Mesenchymal stem cell (in vitro differentiated cells and primary cell): ENCODE measurements around the gene VPS54.

Experiments used
- DNase-seq: peaks from one replicate; pipeline ENCODE4 v3.0.0-alpha.2; 2013
- H2AFZ ChIP-seq: one replicate; pipeline ENCODE4 v1.6.1; 2013; ENCODE audit warnings: low read depth, mild to moderate bottlenecking, control low read depth, inconsistent platforms, low read length, moderate library complexity
- H2AK5ac ChIP-seq: 2 replicates; pipeline ENCODE4 v1.6.1; 2013; ENCODE audit warnings: low read length, moderate library complexity, mild to moderate bottlenecking, inconsistent platforms; ENCODE audit not compliant: severe bottlenecking
- H2BK120ac ChIP-seq: one replicate; pipeline ENCODE4 v1.6.1; 2013; ENCODE audit warnings: low read depth, mild to moderate bottlenecking, inconsistent platforms, low read length, moderate library complexity
- H2BK12ac ChIP-seq, 2 experiments: one replicate each; pipeline ENCODE4 v1.6.1; 2013; ENCODE audit warnings: inconsistent platforms in 2 of 2, low read length in 2 of 2, mild to moderate bottlenecking in 2 of 2, moderate library complexity in 2 of 2, control low read depth in 1 of 2
- H2BK15ac ChIP-seq: one replicate; pipeline ENCODE4 v1.6.1; 2013; ENCODE audit warnings: mild to moderate bottlenecking, low read depth, inconsistent platforms; ENCODE audit not compliant: poor library complexity, severe bottlenecking
- H2BK5ac ChIP-seq: 2 replicates; pipeline ENCODE4 v1.6.1; 2013; ENCODE audit warnings: low read depth, mild to moderate bottlenecking, low read length, control low read depth, inconsistent platforms; ENCODE audit not compliant: poor library complexity, severe bottlenecking
- H3K14ac ChIP-seq, 2 experiments: one replicate each; pipeline ENCODE4 v1.6.1; 2013; ENCODE audit warnings: inconsistent platforms in 2 of 2, low read length in 2 of 2, control low read depth in 1 of 2, mild to moderate bottlenecking in 1 of 2, moderate library complexity in 1 of 2
- H3K18ac ChIP-seq, 2 experiments: one replicate each; pipeline ENCODE4 v1.6.1; 2013; ENCODE audit warnings: inconsistent platforms in 2 of 2, low read length in 2 of 2, control low read depth in 1 of 2, low read depth in 1 of 2, mild to moderate bottlenecking in 1 of 2
- H3K23ac ChIP-seq, 2 experiments: one replicate each; pipeline ENCODE4 v1.6.1; 2013; ENCODE audit warnings: inconsistent platforms in 2 of 2, low read length in 2 of 2, mild to moderate bottlenecking in 2 of 2, moderate library complexity in 2 of 2, control low read depth in 1 of 2
- H3K27ac ChIP-seq: 2 replicates; pipeline ENCODE4 v1.5.1; 2013; ENCODE audit warnings: mild to moderate bottlenecking, moderate library complexity, low read length, control low read depth, inconsistent platforms; ENCODE audit not compliant: poor library complexity, severe bottlenecking
- H3K27me3 ChIP-seq, 2 experiments: 2 replicates each; pipeline versions ENCODE4 v1.6.1 to v1.7.0; 2013; ENCODE audit warnings: low read length in 2 of 2, mild to moderate bottlenecking in 2 of 2, moderate library complexity in 2 of 2, control low read depth in 1 of 2, inconsistent platforms in 1 of 2; ENCODE audit not compliant: control insufficient read depth in 1 of 2, insufficient read depth in 1 of 2
- H3K36me3 ChIP-seq, 2 experiments: 2 replicates each; pipeline versions ENCODE4 v1.6.1 to v1.7.0; 2013; ENCODE audit warnings: low read length in 2 of 2, control low read depth in 1 of 2, inconsistent platforms in 1 of 2, low read depth in 1 of 2, mild to moderate bottlenecking in 1 of 2; ENCODE audit not compliant: insufficient read depth in 2 of 2, control insufficient read depth in 1 of 2
- H3K4ac ChIP-seq, 2 experiments: one replicate each; pipeline ENCODE4 v1.6.1; 2013; ENCODE audit warnings: inconsistent platforms in 2 of 2, low read length in 2 of 2, mild to moderate bottlenecking in 2 of 2, moderate library complexity in 2 of 2, control low read depth in 1 of 2, low read depth in 1 of 2
- H3K4me1 ChIP-seq: 2 replicates; pipeline ENCODE4 v1.6.1; 2013; ENCODE audit warnings: low read depth, low read length, control low read depth; ENCODE audit not compliant: control insufficient read depth, insufficient read depth
- H3K4me2 ChIP-seq: 2 replicates; pipeline ENCODE4 v1.6.1; 2013; ENCODE audit warnings: low read length, mild to moderate bottlenecking, inconsistent platforms; ENCODE audit not compliant: poor library complexity, severe bottlenecking
- H3K4me3 ChIP-seq, 2 experiments: 2 replicates each; pipeline versions ENCODE4 v1.5.1 to v1.7.0; 2013; ENCODE audit warnings: low read length in 2 of 2, mild to moderate bottlenecking in 2 of 2, control low read depth in 1 of 2, low read depth in 1 of 2; ENCODE audit not compliant: insufficient read depth in 1 of 2
- H3K79me1 ChIP-seq: replicated peaks from 2 replicates; pipeline ENCODE4 v1.6.1; 2013; ENCODE audit warnings: mild to moderate bottlenecking, control low read depth, low read length, inconsistent platforms; ENCODE audit not compliant: poor library complexity, severe bottlenecking
- H3K9ac ChIP-seq: 2 replicates; pipeline ENCODE4 v1.7.0; 2013; ENCODE audit warnings: mild to moderate bottlenecking, low read length, moderate library complexity
- H3K9me3 ChIP-seq: 2 replicates; pipeline ENCODE4 v1.7.0; 2013; ENCODE audit warnings: mild to moderate bottlenecking, low read length; ENCODE audit not compliant: control insufficient read depth
- H4K8ac ChIP-seq: one replicate; pipeline ENCODE4 v1.6.1; 2013; ENCODE audit warnings: inconsistent platforms, mild to moderate bottlenecking, low read length, moderate library complexity
- H4K91ac ChIP-seq: one replicate; pipeline ENCODE4 v1.6.1; 2013; ENCODE audit warnings: mild to moderate bottlenecking, low read length, inconsistent platforms
- WGBS: methylation state at CpG from one replicate; pipeline ENCODE4 v1.1.7; 2013; ENCODE audit warnings: mixed read lengths; 5-methylcytosine and 5-hydroxymethylcytosine counted together

VPS54 gene

GRCh38 chr2:63851691-63852311 lies 167.4 kb downstream of the VPS54 start:
- no peaks in the 10 kb centered on the region for H3K27me3 ChIP-seq
- H3K18ac ChIP-seq: no peak overlapping the region
- DNase-seq: no peak
- H4K8ac ChIP-seq: no peak overlapping the region
- no peak overlapping the region for H4K91ac ChIP-seq
- no CpG with 5 or more reads among the region's 1 CpG for WGBS
- no peak overlapping the region for H3K4me2 ChIP-seq
- H3K9me3 ChIP-seq: no peaks in the 10 kb centered on the region
- H3K14ac ChIP-seq: no peak overlapping the region
- peaks cover 13% of the 10 kb centered on the region for H3K79me1 ChIP-seq
- peaks cover 5 to 12% of the 10 kb centered on the region in 2 experiments for H3K36me3 ChIP-seq
- H3K4me1 ChIP-seq: peaks cover 2% of the 10 kb centered on the region
- no peak overlapping the region for H2BK12ac ChIP-seq
- H3K4ac ChIP-seq: no peak overlapping the region
- H3K9ac ChIP-seq: no peak overlapping the region
- H3K27ac ChIP-seq: no peak overlapping the region
- no peak overlapping the region for H2BK15ac ChIP-seq
- no peak overlapping the region for H2BK120ac ChIP-seq
- no peak overlapping the region for H3K23ac ChIP-seq
- no peak overlapping the region for H2AK5ac ChIP-seq
- H3K4me3 ChIP-seq: no peak overlapping the region
- H2AFZ ChIP-seq: no peak overlapping the region
- H2BK5ac ChIP-seq: no peak overlapping the region

DNA sequence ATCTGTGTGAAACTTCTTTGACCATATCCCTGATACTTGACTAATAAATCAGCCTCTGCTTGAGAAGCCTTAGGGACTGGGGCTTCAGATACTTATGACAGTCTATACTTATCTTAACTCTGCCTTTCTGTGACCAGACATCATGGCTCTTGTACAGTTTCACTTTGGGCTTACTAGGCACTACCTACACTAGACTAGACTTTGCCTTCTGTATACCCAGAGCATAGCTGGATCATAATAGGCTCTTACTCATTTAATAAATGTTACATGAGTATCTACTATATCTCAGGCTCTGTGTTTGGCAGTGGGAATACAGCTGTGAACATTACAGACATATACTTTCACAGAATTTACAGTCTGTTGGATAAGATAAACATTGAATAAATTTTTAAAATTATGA lies 168.6 kb downstream of the VPS54 start:
- Histone ChIP-seq H3K27ac (no peak overlapping the region), H2BK120ac (no peak overlapping the region), H4K8ac (no peak overlapping the region), H3K4ac (no peak overlapping the region), H3K14ac (no peak overlapping the region), H3K79me1 (peaks cover 8% of the 10 kb centered on the region), H2BK5ac (no peak overlapping the region), H2AFZ (no peak overlapping the region), H2BK15ac (no peak overlapping the region), H4K91ac (no peak overlapping the region), H2BK12ac (no peak overlapping the region), H3K18ac (no peak overlapping the region), H3K4me1 (peaks cover 2% of the 10 kb centered on the region), H2AK5ac (no peak overlapping the region), H3K4me3 (no peak overlapping the region), H3K23ac (no peak overlapping the region), H3K4me2 (no peak overlapping the region), H3K36me3 (peaks cover under 1 to 3% of the 10 kb centered on the region in 2 experiments), H3K9ac (no peak overlapping the region), H3K9me3 (no peaks in the 10 kb centered on the region), H3K27me3 (no peaks in the 10 kb centered on the region)
- peak; percentile 20 for DNase-seq

DNA sequence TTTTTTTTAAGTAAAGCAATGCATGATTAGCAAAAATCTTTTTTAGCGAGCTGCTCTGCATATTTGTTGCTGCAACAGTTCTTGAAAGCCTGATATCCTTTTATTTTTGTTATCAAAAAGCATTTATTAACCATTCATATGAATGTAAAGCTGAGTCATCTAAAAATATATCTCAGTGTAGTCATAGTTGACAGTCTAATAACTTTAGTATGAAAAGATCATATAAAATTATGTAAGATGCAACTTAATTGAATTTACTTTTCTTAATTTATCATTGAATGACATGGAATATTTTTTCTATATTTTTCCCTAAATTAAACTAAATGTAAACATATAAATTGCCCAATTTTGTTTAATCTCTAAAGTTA lies 169.0 kb downstream of the VPS54 start:
- Histone ChIP-seq H3K4me2 (no peak overlapping the region), H4K8ac (no peak overlapping the region), H3K27me3 (no peaks in the 10 kb centered on the region), H3K9ac (peak overlapping the region; percentile 68), H3K4ac (no peak overlapping the region), H3K79me1 (peaks cover 5% of the 10 kb centered on the region), H3K14ac (no peak overlapping the region), H3K36me3 (no peaks in the 10 kb centered on the region), H3K4me1 (peaks cover 2% of the 10 kb centered on the region), H2BK120ac (no peak overlapping the region), H2BK12ac (no peak overlapping the region), H3K27ac (no peak overlapping the region), H2BK5ac (no peak overlapping the region), H3K23ac (no peak overlapping the region), H2AFZ (no peak overlapping the region), H2BK15ac (no peak overlapping the region), H3K9me3 (no peaks in the 10 kb centered on the region), H2AK5ac (no peak overlapping the region), H3K4me3 (peak overlapping the region in 1 of 2 experiments; percentile 45), H3K18ac (no peak overlapping the region), H4K91ac (no peak overlapping the region)
- no CpG with 5 or more reads among the region's 1 CpG for WGBS
- DNase-seq: no peak

GRCh38 chr2:63849381-63850203 lies 169.6 kb downstream of the VPS54 start:
- no peak overlapping the region for H3K4ac ChIP-seq
- no peak overlapping the region for H3K14ac ChIP-seq
- H3K27ac ChIP-seq: peak overlapping the region; percentile 71
- peak overlapping the region; percentile 68 for H3K9ac ChIP-seq
- H3K18ac ChIP-seq: no peak overlapping the region
- H2BK15ac ChIP-seq: no peak overlapping the region
- H3K9me3 ChIP-seq: no peaks in the 10 kb centered on the region
- H3K79me1 ChIP-seq: peaks cover 5% of the 10 kb centered on the region
- DNase-seq: no peak
- H2BK12ac ChIP-seq: no peak overlapping the region
- H4K91ac ChIP-seq: no peak overlapping the region
- H3K36me3 ChIP-seq: no peaks in the 10 kb centered on the region
- no peak overlapping the region for H4K8ac ChIP-seq
- peak overlapping the region in 1 of 2 experiments; percentile 45 for H3K4me3 ChIP-seq
- no peak overlapping the region for H2BK120ac ChIP-seq
- no peak overlapping the region for H2BK5ac ChIP-seq
- peak overlapping the region; percentile 30 for H3K4me2 ChIP-seq
- peaks cover 2% of the 10 kb centered on the region for H3K4me1 ChIP-seq
- no peak overlapping the region for H2AFZ ChIP-seq
- 38% methylated on average over 7 of the region's 7 CpGs for WGBS
- no peak overlapping the region for H3K23ac ChIP-seq
- no peak overlapping the region for H2AK5ac ChIP-seq
- no peaks in the 10 kb centered on the region for H3K27me3 ChIP-seq
